ENCODE results near the gene NUDT3.
A peak's percentile ranks its signal among the peaks of the same experiment; 100 is the strongest.

DNA sequence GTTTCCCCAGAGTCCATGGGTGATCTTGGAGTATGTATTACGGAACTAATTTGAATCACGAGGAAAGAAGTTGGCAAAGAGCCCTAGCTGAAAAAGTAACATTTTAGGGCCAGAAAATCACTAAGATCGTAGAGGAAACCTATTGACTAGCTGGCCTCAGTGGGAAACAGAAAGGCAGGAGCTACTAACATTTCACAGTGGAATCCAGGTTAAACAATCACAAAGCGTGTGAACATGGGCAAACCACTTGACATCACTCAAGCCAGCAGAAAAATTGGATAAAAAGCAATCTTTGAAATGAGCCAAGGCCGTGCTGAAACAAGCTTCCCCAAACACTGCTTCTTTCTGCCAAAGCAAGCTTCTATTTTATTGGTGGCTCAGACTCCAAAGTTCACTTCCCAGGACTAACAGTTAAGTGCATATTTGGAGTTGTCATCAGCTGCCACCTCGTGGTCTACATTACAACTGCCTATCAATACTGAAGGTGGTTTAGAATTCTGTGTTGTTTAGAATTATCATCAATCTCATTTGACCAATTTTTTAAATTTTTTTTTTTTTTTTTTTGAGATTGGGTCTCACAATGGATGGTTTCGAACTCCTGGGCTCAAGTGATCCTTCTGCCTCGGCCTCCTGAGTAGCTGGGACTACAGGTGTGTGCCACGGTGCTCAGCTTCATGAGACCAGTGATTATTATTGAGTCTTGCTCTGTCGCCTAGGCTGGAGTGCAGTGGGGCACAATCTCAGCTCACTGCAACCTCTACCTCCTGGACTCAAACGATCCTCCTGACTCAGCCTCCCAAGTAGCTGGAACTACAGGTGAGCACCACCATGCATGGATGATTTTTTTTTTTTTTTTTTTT lies 22.8 kb upstream of the NUDT3 start:
- TF ChIP-seq GABPA (IDR thresholded peaks at IDR 0.05 in 1 of 2, conservative IDR thresholded peaks at IDR 0.05 in 1 of 2), result peak in 1 of 2 donors; percentile 54
- TF ChIP-seq, protein P1, sequence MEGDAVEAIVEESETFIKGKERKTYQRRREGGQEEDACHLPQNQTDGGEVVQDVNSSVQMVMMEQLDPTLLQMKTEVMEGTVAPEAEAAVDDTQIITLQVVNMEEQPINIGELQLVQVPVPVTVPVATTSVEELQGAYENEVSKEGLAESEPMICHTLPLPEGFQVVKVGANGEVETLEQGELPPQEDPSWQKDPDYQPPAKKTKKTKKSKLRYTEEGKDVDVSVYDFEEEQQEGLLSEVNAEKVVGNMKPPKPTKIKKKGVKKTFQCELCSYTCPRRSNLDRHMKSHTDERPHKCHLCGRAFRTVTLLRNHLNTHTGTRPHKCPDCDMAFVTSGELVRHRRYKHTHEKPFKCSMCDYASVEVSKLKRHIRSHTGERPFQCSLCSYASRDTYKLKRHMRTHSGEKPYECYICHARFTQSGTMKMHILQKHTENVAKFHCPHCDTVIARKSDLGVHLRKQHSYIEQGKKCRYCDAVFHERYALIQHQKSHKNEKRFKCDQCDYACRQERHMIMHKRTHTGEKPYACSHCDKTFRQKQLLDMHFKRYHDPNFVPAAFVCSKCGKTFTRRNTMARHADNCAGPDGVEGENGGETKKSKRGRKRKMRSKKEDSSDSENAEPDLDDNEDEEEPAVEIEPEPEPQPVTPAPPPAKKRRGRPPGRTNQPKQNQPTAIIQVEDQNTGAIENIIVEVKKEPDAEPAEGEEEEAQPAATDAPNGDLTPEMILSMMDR (IDR thresholded peaks at IDR 0.05; ENCODE audit: low read depth, low read length, missing input control), result peak; percentile 85
- TF ChIP-seq RAD21 (IDR thresholded peaks at IDR 0.05), result peak; percentile 97
- peak; percentile 84 for TF ChIP-seq YY1 (IDR thresholded peaks at IDR 0.05)
- TF ChIP-seq, protein P2, sequence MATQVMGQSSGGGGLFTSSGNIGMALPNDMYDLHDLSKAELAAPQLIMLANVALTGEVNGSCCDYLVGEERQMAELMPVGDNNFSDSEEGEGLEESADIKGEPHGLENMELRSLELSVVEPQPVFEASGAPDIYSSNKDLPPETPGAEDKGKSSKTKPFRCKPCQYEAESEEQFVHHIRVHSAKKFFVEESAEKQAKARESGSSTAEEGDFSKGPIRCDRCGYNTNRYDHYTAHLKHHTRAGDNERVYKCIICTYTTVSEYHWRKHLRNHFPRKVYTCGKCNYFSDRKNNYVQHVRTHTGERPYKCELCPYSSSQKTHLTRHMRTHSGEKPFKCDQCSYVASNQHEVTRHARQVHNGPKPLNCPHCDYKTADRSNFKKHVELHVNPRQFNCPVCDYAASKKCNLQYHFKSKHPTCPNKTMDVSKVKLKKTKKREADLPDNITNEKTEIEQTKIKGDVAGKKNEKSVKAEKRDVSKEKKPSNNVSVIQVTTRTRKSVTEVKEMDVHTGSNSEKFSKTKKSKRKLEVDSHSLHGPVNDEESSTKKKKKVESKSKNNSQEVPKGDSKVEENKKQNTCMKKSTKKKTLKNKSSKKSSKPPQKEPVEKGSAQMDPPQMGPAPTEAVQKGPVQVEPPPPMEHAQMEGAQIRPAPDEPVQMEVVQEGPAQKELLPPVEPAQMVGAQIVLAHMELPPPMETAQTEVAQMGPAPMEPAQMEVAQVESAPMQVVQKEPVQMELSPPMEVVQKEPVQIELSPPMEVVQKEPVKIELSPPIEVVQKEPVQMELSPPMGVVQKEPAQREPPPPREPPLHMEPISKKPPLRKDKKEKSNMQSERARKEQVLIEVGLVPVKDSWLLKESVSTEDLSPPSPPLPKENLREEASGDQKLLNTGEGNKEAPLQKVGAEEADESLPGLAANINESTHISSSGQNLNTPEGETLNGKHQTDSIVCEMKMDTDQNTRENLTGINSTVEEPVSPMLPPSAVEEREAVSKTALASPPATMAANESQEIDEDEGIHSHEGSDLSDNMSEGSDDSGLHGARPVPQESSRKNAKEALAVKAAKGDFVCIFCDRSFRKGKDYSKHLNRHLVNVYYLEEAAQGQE (IDR thresholded peaks at IDR 0.05), result peak; percentile 87
- TF ChIP-seq HNF4A (conservative IDR thresholded peaks at IDR 0.05), result peak; percentile 95 to 96
- peak; percentile 93 for TF ChIP-seq SP1 (IDR thresholded peaks at IDR 0.05)
- peak; percentile 82 to 87 for TF ChIP-seq RXRA (IDR thresholded peaks at IDR 0.05)
- TF ChIP-seq, protein P3, sequence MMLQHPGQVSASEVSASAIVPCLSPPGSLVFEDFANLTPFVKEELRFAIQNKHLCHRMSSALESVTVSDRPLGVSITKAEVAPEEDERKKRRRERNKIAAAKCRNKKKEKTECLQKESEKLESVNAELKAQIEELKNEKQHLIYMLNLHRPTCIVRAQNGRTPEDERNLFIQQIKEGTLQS (IDR thresholded peaks at IDR 0.05), result peak; percentile 76
- TF ChIP-seq JUND (IDR thresholded peaks at IDR 0.05), result peak; percentile 83 to 89
- TF ChIP-seq TAF1 (conservative IDR thresholded peaks at IDR 0.05), result no peak
- peak; percentile 95 for TF ChIP-seq HNF4G (IDR thresholded peaks at IDR 0.05)
